HG03575 (cell line): ENCODE results near the gene TCN1.

Experiments used
- ATAC-seq: cut with Tn5 transposase; IDR thresholded peaks from one replicate; pipeline ENCODE4 v1.9.1; 2021; ENCODE audit not compliant: unreplicated experiment, insufficient number of reproducible peaks, low FRiP score; ENCODE audit errors: extremely low read depth

TCN1 gene

GRCh38 chr11:59814021-59814420 lies 52.3 kb downstream of the TCN1 start:
- no peak for ATAC-seq

- no peak for ATAC-seq
Observed at GRCh38 chr11:59813364-59813763, 52.9 kb downstream of the TCN1 start.

GRCh38 chr11:59812220-59812619 lies 54.1 kb downstream of the TCN1 start:
- ATAC-seq, result no peak

GRCh38 chr11:59810911-59811259 lies 55.4 kb downstream of the TCN1 start:
- ATAC-seq, result no peak

- ATAC-seq, result peak; percentile 58
Observed at GRCh38 chr11:59810189-59810910, 55.9 kb downstream of the TCN1 start, which contains the start of gene MRPL16. TSS of gene MRPL16 (minus strand) at chr11:59810778. CDS start at chr11:59810658, 120 bp downstream.

- no peak for ATAC-seq
Observed at GRCh38 chr11:59807047-59807610, 59.2 kb downstream of the TCN1 start.

- no peak for ATAC-seq
Observed at GRCh38 chr11:59804061-59804460, 62.2 kb downstream of the TCN1 start.
